GM19395 (cell line): ENCODE measurements around the gene ZNF575.
A peak's percentile ranks its signal among the peaks of the same experiment; 100 is the strongest.
"Not testable (repeated sequence)": the region's sequence is repeated elsewhere in the genome, so short reads cannot be mapped to it uniquely, and the experiment has no call there.

ENCODE experiments used
- ATAC-seq: cut with Tn5 transposase; IDR thresholded peaks from one replicate; pipeline ENCODE4 v1.9.1; 2021; ENCODE audit warnings: mild to moderate bottlenecking, moderate library complexity; ENCODE audit not compliant: unreplicated experiment

The ZNF575 gene

GRCh38 chr19:43541920-43542650 lies 9.1 kb downstream of the ZNF575 start:
- ATAC-seq, result no peak

- no peak for ATAC-seq
These were observed 11.1 kb downstream of the ZNF575 start for GRCh38 chr19:43544077-43544476.

GRCh38 chr19:43545276-43545675 lies 12.3 kb downstream of the ZNF575 start:
- ATAC-seq, result no peak

- ATAC-seq, result no peak
These were observed 13.0 kb downstream of the ZNF575 start for GRCh38 chr19:43545981-43546380.

- no peak for ATAC-seq
These were observed 13.6 kb downstream of the ZNF575 start for GRCh38 chr19:43546581-43546980.

GRCh38 chr19:43547926-43548325 lies 14.9 kb downstream of the ZNF575 start:
- ATAC-seq, result not testable (repeated sequence)

- ATAC-seq, result no peak
These were observed 15.7 kb downstream of the ZNF575 start for GRCh38 chr19:43548706-43549105.

- no peak for ATAC-seq
These were observed 18.6 kb downstream of the ZNF575 start for GRCh38 chr19:43551399-43552197.

- no peak for ATAC-seq
These were observed 19.1 kb downstream of the ZNF575 start for GRCh38 chr19:43552198-43552450.

GRCh38 chr19:43552616-43553015 lies 19.6 kb downstream of the ZNF575 start:
- no peak for ATAC-seq

- ATAC-seq, result no peak
These were observed 20.7 kb downstream of the ZNF575 start for GRCh38 chr19:43553656-43554055.

GRCh38 chr19:43554317-43554895 lies 21.4 kb downstream of the ZNF575 start:
- ATAC-seq, result no peak

GRCh38 chr19:43555185-43555770 lies 22.3 kb downstream of the ZNF575 start:
- ATAC-seq, result no peak

GRCh38 chr19:43560687-43561086 lies 27.7 kb downstream of the ZNF575 start:
- ATAC-seq, result no peak

GRCh38 chr19:43561139-43561970 lies 28.4 kb downstream of the ZNF575 start:
- ATAC-seq, result no peak

GRCh38 chr19:43562226-43562697 lies 29.3 kb downstream of the ZNF575 start:
- ATAC-seq, result no peak

- peak; percentile 71 for ATAC-seq
These were observed 29.8 kb downstream of the ZNF575 start for GRCh38 chr19:43562698-43563241.

GRCh38 chr19:43563816-43564457 lies 30.9 kb downstream of the ZNF575 start:
- no peak for ATAC-seq

- no peak for ATAC-seq
These were observed 31.8 kb downstream of the ZNF575 start for GRCh38 chr19:43564800-43565199.

GRCh38 chr19:43569657-43570056 lies 36.7 kb downstream of the ZNF575 start:
- no peak for ATAC-seq
